ENCODE data around the gene TPSAB1.

The TPSAB1 gene

GRCh38 chr16:1218061-1218929, 22.2 kb upstream of the TPSAB1 start:
- no peak for TF ChIP-seq ESRRG (CRISPR knock-in tag; IDR thresholded peaks at IDR 0.05)
- TF ChIP-seq, protein P1, sequence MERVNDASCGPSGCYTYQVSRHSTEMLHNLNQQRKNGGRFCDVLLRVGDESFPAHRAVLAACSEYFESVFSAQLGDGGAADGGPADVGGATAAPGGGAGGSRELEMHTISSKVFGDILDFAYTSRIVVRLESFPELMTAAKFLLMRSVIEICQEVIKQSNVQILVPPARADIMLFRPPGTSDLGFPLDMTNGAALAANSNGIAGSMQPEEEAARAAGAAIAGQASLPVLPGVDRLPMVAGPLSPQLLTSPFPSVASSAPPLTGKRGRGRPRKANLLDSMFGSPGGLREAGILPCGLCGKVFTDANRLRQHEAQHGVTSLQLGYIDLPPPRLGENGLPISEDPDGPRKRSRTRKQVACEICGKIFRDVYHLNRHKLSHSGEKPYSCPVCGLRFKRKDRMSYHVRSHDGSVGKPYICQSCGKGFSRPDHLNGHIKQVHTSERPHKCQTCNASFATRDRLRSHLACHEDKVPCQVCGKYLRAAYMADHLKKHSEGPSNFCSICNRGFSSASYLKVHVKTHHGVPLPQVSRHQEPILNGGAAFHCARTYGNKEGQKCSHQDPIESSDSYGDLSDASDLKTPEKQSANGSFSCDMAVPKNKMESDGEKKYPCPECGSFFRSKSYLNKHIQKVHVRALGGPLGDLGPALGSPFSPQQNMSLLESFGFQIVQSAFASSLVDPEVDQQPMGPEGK (CRISPR knock-in tag; IDR thresholded peaks at IDR 0.05; ENCODE audit: borderline replicate concordance), result no peak
- TF ChIP-seq ISL1 (CRISPR knock-in tag; IDR thresholded peaks at IDR 0.05), result no peak
- TF ChIP-seq ZNF565 (CRISPR knock-in tag; conservative IDR thresholded peaks at IDR 0.05; ENCODE audit: low read depth), result no peak
- TF ChIP-seq, protein P2, sequence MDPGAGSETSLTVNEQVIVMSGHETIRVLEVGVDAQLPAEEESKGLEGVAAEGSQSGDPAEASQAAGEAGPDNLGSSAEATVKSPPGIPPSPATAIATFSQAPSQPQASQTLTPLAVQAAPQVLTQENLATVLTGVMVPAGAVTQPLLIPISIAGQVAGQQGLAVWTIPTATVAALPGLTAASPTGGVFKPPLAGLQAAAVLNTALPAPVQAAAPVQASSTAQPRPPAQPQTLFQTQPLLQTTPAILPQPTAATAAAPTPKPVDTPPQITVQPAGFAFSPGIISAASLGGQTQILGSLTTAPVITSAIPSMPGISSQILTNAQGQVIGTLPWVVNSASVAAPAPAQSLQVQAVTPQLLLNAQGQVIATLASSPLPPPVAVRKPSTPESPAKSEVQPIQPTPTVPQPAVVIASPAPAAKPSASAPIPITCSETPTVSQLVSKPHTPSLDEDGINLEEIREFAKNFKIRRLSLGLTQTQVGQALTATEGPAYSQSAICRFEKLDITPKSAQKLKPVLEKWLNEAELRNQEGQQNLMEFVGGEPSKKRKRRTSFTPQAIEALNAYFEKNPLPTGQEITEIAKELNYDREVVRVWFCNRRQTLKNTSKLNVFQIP (CRISPR knock-in tag; IDR thresholded peaks at IDR 0.05; ENCODE audit: borderline replicate concordance, low read depth), result no peak
- ATAC-seq, result no peak

DNA sequence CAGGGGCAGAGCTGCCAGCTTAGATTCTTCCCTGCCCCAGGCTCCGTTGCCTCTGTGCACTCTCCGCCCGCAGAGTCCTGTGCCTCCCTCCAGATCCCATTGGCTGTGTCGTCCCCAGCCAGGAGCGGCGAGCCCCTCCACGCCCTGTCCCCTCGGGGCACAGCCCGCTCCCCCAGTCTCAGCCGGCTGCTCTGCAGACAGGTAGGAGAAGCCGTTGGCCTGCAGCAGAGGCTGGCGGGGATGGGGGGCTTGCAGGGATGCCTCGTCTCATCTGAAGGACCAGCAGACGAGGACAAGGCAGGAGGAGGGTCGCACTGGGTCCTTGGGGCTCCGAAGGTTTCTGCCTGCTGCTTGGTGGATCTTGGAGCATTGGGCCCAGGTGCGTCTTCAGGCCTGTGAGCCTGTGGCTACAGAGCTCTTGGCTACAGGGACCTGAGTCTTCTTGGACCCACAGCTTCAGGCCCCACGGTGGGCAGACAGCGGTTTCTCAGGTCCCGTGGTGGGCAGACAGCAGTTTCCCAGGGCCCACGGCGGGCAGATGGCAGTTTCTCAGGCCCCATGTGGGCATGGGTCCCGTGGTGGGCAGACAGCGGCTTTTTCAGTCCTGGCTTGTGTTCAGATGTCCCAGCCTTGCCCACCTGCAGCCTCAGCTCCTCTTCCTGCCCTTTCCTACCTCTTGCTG, 21.4 kb upstream of the TPSAB1 start:
- ATAC-seq, result no peak
- TF ChIP-seq, protein P2 (CRISPR knock-in tag; IDR thresholded peaks at IDR 0.05; ENCODE audit: borderline replicate concordance, low read depth), result no peak
- TF ChIP-seq TOX (CRISPR knock-in tag; IDR thresholded peaks at IDR 0.05; ENCODE audit: borderline replicate concordance) (no peak), ZNF8 (CRISPR knock-in tag; IDR thresholded peaks at IDR 0.05) (no peak), RARB (CRISPR knock-in tag; IDR thresholded peaks at IDR 0.05) (no peak), OSR1 (CRISPR knock-in tag; IDR thresholded peaks at IDR 0.05) (no peak)

DNA sequence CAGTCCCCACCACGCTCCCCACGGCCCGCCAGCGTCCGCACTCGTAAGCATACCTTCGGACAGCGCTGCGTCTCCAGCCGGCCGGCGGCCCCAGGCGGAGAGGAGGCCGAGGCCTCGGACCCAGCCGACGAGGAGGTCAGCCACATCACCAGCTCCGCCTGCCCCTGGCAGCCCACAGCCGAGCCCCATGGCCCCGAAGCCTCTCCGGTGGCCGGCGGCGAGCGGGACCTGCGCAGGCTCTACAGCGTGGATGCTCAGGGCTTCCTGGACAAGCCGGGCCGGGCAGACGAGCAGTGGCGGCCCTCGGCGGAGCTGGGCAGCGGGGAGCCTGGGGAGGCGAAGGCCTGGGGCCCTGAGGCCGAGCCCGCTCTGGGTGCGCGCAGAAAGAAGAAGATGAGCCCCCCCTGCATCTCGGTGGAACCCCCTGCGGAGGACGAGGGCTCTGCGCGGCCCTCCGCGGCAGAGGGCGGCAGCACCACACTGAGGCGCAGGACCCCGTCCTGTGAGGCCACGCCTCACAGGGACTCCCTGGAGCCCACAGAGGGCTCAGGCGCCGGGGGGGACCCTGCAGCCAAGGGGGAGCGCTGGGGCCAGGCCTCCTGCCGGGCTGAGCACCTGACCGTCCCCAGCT, 20.3 kb upstream of the TPSAB1 start:
- TF ChIP-seq RARB (CRISPR knock-in tag; IDR thresholded peaks at IDR 0.05) (no peak), ZFP3 (CRISPR knock-in tag; IDR thresholded peaks at IDR 0.05) (no peak), ZFP30 (CRISPR knock-in tag; IDR thresholded peaks at IDR 0.05) (no peak)
- TF ChIP-seq, protein P3, sequence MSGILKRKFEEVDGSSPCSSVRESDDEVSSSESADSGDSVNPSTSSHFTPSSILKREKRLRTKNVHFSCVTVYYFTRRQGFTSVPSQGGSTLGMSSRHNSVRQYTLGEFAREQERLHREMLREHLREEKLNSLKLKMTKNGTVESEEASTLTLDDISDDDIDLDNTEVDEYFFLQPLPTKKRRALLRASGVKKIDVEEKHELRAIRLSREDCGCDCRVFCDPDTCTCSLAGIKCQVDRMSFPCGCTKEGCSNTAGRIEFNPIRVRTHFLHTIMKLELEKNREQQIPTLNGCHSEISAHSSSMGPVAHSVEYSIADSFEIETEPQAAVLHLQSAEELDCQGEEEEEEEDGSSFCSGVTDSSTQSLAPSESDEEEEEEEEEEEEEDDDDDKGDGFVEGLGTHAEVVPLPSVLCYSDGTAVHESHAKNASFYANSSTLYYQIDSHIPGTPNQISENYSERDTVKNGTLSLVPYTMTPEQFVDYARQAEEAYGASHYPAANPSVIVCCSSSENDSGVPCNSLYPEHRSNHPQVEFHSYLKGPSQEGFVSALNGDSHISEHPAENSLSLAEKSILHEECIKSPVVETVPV (CRISPR knock-in tag; IDR thresholded peaks at IDR 0.05), result no peak
- ATAC-seq, result no peak

DNA sequence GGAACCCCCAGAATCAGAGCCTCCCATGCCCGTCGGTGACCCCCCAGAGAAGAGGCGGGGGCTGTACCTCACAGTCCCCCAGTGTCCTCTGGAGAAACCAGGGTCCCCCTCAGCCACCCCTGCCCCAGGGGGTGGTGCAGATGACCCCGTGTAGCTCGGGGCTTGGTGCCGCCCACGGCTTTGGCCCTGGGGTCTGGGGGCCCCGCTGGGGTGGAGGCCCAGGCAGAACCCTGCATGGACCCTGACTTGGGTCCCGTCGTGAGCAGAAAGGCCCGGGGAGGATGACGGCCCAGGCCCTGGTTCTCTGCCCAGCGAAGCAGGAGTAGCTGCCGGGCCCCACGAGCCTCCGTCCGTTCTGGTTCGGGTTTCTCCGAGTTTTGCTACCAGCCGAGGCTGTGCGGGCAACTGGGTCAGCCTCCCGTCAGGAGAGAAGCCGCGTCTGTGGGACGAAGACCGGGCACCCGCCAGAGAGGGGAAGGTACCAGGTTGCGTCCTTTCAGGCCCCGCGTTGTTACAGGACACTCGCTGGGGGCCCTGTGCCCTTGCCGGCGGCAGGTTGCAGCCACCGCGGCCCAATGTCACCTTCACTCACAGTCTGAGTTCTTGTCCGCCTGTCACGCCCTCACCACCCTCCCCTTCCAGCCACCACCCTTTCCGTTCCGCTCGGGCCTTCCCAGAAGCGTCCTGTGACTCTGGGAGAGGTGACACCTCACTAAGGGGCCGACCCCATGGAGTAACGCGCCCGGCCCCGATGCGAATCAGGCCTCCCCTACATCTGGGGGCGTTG, 19.5 kb upstream of the TPSAB1 start:
- TF ChIP-seq ZNF565 (CRISPR knock-in tag; conservative IDR thresholded peaks at IDR 0.05; ENCODE audit: low read depth) (no peak), ARNTL (CRISPR knock-in tag; IDR thresholded peaks at IDR 0.05; ENCODE audit: borderline replicate concordance, low read depth) (no peak), OSR1 (CRISPR knock-in tag; IDR thresholded peaks at IDR 0.05) (no peak), TCF4 (CRISPR knock-in tag; IDR thresholded peaks at IDR 0.05; ENCODE audit: borderline replicate concordance) (no peak), GLIS3 (CRISPR knock-in tag; IDR thresholded peaks at IDR 0.05) (no peak), ZC3H10 (CRISPR knock-in tag; IDR thresholded peaks at IDR 0.05) (no peak), TOX (CRISPR knock-in tag; IDR thresholded peaks at IDR 0.05; ENCODE audit: borderline replicate concordance) (no peak), ZNF70 (CRISPR knock-in tag; IDR thresholded peaks at IDR 0.05) (no peak), ESRRG (CRISPR knock-in tag; IDR thresholded peaks at IDR 0.05) (no peak), ZFP3 (CRISPR knock-in tag; IDR thresholded peaks at IDR 0.05) (no peak)
- TF ChIP-seq, protein P3 (CRISPR knock-in tag; IDR thresholded peaks at IDR 0.05), result no peak
- TF ChIP-seq, protein P1 (CRISPR knock-in tag; IDR thresholded peaks at IDR 0.05; ENCODE audit: borderline replicate concordance), result no peak
- no peak for ATAC-seq

All from SK-N-SH treated with all-trans-retinoic acid at 6 μM for 48 hours (cell line).